Embryonic facial prominence (tissue), 1 donor: ENCODE results near the gene BCAP29.
"Not testable (repeated sequence)": the region's sequence is repeated elsewhere in the genome, so short reads cannot be mapped to it uniquely, and the experiment has no call there.

Source experiments
- DNase-seq: peaks from one replicate; pipeline ENCODE4 v3.0.0-alpha.2; 2016; ENCODE audit errors: extremely low spot score

Gene BCAP29, protein sequence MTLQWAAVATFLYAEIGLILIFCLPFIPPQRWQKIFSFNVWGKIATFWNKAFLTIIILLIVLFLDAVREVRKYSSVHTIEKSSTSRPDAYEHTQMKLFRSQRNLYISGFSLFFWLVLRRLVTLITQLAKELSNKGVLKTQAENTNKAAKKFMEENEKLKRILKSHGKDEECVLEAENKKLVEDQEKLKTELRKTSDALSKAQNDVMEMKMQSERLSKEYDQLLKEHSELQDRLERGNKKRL

DNA sequence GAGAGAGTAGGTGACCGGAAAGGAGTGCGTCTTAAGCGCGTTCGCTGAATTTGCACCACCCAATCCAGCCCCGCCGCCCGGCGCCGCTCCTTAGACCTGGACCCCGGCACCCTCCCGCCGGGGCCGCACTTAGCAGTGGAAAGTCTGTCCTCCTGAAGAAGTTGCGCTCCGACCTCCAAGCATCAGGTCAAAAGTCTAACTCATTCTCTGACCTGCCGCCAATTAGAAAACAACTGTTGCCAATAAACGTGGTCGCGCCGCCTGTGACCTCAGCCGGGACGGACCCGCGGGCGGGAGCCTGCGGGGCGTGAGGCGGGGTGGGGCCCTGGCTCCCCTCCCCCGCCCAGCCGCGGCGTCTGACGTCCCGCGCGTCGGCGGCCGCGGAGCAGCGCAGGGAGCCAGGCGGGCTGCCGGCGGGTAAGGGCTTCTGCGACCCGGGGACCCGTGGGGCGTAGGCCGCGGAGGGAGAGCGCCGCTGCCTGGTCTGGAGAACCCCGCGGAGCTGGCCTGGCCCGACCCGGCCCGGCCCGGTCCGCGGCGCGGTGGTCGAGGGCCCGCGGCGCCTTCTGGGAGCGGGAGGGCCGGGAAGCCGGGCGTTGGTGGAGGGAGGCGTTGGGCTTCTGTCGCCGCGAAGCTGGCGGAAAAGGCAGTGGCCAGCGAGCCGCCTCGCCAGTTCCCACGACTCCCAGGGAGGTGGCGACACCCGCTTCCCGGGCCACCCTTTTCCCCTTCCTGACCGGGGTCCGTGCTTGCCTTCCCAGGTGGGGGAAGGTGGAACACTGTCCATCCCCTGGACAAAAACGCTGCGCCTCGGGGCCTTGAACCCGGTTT, at the start of gene BCAP29:
TSS of gene BCAP29 (plus strand) at position 362 of the 831 bp plus-strand sequence. CDS start 527 bp downstream, outside the sequence.
- no peak for DNase-seq

DNA sequence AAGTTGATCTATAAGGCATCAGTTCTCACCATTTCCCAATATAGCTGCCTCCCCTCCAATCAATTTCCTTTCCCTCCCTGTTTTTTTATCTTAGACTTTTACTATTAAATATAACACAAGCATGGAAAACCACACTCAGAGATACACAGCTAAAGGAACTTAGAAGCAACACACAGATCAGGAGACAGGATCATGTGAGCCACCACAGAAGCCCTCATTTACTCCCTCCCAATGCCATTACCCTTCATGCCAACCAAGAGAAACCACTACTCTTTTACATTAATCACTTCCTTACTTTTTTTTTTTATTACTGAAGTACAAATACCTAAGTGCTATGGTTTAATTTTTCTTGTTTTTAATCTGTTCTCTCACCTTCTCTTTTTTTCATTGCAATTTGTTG, 49.3 kb upstream of the BCAP29 start:
- DNase-seq = no peak

DNA sequence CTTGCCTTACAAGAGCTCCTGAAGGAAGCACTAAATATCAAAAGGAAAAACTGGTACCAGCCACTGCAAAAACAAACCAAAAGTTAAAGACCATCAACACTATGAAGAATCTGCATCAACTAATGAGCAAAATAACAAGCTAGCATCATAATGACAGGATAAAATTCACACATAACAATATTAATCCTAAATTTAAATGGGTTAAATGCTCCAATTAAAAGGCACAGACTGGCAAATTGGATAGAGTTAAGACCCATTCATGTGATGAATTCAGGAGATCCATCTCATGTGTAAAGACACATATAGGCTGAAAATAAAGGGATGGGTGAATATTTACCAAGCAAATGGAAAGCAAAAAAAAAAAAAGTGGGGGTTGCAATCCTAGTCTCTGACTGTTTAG, 45.9 kb upstream of the BCAP29 start:
- no peak for DNase-seq

DNA sequence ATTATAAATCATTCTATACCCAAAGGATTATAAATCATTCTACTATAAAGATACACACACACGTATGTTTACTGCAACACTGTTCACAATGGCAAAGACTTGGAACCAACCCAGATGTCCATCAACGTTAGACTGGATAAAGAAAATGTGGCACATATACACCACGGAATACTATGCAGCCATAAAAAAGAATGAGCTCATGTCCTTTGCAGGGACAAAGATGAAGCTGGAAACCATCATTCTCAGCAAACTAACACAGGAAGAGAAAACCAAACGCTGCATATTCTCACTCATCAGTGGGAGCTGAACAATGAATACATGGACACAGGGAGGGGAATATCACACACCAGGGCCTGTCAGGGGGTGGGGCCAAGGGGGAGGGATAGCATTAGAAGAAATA, 42.8 kb upstream of the BCAP29 start:
- not testable (repeated sequence) for DNase-seq

DNA sequence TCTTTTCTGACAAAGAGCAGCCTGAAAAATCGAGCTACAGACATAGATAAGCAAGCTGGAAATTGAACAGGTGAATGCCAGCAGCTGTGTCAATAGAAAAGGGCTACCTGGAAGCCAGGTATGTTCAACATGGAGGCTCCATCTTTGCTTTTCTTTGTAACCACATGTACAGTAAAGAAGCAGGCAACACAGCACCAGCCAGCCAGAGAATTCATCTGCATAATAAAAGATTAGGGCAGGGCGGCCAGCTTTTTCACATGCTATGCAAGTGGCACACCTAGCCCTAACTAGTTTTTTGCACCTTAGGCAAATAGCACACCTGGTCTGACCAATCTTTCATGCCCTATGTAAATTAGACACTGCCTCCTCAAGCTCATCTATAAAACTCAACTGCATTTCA, 42.0 kb upstream of the BCAP29 start:
- no peak for DNase-seq

DNA sequence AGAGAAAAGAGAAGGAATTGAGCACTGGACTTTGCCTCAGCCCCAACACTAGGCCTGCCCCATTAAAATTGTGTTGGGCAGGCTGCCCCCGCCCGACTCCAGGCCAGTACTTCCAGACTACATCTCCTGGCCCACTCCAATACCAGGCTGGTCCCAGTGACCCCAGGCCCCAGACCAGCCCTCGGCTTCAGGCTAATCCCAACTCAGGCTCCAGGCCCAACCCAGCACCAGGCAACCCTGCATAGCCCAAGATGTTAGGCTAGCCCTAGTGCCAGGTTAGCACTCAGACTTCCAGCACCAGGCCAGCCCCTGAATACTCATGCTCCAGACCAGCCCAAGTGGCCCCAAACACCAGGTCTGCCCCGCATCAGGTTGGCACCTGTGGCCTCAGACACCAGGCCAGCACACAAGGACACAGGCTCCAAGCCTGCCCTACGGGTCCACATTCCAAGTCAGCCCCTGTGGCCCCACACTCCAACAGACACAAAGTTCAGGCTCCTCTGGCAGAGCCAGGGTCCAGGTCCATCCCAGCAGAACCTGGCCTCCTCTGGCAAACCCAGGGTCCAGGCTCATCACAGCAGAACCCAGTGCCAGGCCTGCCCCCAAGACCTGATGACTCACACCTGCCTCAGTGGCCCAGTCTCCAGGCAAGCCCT, 36.6 kb upstream of the BCAP29 start:
- no peak for DNase-seq

DNA sequence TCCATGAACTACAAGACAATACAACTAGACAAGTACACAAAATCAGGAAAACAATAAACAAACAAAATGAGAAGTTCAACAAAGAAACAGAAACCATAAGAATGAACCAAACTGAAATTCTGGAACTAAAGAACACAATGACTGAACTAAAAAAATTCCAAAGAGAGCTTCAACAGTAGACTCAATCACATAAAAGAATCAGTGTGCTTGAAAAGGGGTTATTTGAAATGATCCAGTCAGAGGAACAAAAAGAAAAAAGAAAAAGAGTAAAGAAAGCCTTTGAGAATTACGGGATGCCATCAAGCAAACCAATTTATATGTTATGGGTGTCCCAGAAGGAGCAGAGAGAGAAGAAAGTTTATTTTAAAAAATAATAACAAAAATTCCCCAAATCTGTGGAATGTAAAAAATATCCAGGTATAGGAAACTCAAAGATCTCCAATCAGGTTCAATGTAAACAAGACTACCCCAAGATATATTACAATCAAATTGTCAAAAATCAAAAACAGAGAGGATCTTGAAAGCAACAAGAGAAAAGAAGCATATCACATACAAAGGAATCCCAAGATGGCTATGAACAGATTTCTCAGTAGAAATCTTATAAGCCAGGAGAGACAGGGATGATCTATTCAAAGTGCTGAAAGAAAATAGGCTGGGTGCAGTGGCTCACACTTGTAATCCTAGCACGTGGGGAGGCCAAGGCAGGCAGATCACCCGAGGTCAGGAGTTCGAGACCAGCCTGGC, 35.0 kb upstream of the BCAP29 start:
- DNase-seq = no peak

DNA sequence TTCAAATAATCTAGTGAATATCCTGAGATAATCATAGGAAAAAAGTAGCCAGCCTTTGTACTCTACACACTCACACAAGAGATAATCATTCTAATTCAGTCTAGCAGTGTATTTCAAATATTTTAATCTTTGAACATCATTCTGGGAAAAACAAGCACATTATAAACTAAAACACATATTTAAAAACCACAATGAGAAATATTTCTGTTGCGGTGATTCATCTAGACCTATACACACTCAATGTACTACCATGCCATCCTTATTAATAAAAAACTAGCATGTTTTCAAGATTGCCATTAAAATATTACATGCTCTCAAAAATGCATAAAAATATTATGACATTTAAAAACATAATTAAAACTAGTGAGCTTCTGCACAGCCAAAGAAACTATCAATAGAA, 28.1 kb upstream of the BCAP29 start:
- no peak for DNase-seq

DNA sequence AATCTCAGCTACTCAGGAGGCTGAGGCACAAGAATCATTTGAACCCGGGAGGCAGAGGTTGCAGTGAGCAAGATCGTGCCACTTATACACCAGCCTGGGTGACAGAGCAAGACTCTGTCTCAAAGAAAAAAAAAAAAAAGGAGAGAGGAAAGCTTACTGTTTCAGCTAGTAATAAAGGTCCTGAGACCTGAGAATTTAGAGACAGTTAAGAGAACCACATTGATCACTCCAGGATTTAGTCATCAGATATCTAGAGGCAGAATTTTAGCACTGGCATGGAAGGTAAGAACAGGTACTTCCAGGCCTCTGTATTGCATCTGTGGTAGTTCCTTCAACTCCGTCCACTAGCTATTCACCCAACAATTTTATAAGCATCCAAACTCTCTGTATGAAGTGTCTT, 24.2 kb upstream of the BCAP29 start:
- no peak for DNase-seq

DNA sequence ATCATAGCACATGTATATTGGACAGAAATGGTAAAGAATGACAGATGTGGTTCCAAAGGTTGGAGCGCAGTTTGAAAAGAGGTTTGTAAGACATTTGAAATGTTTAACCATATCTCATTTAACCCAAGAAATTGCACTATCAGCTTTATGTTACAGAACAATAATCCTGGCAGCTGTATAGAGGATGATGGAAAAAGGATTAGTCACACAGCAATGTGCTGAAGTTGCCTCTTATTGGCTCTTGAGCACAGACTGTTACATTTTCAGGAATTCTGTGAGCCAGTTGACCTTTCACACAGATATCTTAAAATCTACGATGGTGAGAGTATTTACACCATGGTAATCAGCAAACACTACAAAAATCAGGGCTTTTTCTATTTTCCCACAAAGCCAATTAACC, 20.2 kb upstream of the BCAP29 start:
- DNase-seq = no peak

DNA sequence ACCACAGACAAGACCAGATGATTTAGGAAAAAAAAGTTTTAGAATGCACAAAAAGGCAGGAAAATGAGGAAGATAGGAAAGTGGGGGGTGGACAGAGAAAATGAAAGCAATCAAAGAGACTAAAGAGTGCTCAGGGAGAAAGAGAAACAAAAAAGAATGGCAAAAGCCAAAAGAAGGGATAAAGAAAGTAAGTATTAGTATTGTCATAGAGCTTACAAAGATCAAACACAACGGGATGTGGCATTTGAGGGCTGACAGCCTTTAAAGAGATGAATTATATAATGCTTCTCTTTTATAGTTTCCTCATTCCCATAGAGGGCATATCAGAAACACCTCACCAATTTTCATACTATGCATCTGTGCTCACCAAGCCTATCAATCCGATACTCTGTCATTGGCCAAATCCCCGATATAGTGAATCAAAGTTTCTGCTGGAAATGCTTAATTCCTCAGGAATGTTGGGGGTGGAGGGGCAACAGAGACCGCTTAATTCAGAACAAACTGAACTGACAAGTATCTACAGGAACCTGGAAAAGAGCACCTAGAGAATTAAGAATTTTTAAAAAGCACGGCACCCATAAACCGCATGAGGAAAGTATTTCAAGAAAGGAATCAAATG, 19.0 kb upstream of the BCAP29 start:
- no peak for DNase-seq

DNA sequence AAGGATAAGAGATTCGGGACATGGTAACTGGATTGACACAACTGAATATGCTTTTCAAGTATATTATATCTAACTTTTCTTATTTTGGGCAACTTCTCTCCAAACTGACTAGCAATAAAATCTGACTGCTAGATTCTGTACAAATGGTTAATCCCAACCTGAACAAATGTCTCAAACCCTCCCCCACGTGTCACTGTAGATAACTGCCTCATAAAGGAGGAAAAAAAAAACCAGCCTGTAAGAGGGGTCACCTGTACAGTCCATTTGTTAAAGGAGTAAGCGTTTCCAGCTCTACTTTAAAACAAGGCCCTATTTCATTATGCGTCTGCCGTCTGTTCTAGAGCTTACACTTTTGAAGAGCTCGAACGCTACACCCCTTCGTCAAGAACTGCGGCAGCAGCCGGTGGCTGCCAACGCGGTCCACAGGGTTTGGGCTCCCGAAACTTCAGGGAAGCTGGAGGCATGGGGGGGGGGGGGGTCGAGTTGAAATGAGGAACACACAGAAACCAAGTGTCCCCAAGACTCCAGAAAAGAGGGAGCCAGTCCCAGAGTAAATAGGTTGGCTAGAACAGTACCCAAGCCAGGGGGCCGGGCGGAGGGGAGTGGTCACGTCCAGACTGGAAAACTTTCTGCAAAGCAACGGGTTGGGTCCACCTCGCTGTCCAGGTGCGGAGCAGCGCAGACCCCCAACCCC, 16.8 kb upstream of the BCAP29 start:
- DNase-seq = peak; percentile 34

DNA sequence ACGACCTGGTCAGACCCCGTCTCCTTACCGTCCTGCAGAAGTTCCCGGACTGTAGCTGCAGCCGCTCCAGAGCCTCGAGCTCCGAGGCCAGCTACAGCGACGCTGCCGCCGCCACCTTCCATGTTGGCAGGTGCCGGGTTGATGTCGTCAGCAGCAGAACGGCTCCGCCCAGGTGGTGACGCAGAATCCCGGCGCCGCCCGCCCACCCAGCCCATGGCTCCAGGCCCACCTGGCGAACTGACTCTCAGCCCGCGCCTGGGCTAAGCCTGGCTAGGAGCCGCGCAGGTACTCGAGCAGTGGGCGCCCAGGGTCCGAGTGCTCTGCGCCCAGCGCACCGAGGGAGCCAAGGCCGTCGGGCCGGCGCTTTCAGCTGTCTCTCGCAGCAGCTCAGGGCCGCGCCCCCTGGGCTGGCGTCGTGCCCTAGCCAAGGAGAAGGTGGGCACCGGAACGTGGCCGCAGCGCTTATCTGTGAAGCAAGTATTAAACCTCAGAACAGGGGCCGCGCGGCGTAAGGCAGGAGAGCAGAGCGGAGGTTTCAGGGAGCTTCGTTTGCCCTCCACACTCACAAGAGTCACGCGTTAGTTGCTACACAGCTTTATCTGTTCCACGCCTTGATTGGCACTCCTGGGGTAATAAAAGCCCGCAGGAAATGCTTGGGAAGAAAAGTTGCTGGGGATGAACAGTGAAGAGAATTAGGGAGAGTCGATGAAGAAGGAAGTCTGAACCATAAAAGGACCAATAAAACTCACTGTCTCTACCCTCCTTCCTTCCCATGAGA, 16.1 kb upstream of the BCAP29 start, which contains the start of the genes COG5 and DUS4L:
TSS of gene COG5 (minus strand) at position 146 of the 778 bp plus-strand sequence. CDS start at position 122, 24 bp downstream.
TSS of gene DUS4L (plus strand) at position 197 of the 778 bp plus-strand sequence. CDS start 3,100 bp downstream, outside the sequence.
- DNase-seq = peak; percentile 84

DNA sequence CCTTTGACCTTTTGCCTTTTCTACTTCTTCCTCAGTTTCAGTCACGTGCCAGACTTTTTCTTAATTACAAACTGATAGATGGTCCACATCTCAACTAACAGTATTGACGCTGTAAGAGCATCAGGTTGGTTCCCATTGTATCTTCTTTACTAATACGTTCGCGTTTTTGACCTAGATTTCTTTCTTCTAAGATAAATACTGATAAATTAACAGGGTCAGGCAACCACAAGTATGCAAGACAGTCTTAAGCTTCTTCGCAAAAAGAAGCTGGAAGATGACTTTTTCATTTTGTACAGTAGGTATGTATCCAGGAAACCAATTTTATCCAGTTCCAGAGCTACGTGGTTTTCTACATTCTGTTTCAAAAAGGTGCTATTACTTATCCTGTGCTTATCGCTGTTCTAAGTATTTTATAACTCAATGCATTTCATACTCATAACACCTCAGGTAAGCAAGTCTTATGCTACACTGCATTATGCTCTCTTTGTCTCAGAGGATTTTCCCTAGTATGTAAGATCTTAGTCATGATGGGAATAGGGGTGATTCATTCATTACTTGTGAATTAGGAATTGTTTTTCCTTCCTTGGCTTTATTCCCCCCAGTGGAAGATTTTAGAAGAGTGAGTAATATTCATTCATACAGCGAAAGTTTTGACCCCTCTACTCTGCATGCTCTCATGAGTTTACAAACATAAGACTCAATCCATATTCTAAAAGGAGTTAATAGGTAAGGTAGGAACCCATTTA, 15.3 kb upstream of the BCAP29 start:
- no peak for DNase-seq

DNA sequence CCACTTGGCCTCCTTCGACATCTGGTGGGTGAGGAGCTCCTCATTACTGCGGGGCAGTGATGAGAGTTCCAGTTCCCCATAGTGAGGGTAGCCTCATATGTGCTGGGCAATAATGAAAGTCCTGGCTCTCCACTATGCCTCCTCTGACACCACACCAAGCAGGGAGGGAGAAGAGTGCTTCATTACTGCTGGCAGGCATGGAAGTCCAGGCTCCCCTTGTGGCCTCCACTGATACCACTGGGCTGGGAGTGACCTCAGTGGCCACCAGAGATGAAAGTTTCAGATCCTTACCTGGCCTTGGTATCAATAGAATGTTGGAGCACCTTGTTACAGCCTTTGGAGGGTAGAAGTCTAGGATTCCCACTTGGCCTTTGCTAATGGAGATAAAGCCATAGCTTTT, 9.7 kb upstream of the BCAP29 start:
- no peak for DNase-seq

DNA sequence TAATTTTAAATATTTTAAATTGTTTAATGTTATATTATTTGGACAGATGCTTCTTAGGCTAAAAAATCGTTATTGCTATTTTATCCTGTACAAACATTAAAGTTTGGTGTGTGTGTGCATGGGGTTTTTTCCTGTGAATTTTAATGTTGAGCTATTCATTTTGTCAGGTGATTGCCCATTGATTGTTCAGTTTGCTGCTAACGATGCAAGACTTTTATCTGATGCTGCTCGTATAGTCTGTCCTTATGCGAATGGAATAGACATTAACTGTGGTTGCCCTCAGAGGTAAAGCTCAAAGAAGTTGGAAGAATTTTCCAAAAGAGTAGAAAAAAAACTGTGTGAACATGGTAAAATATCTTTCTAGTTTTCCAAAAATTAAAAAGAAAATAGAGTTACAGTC, 6.5 kb upstream of the BCAP29 start:
- no peak for DNase-seq

DNA sequence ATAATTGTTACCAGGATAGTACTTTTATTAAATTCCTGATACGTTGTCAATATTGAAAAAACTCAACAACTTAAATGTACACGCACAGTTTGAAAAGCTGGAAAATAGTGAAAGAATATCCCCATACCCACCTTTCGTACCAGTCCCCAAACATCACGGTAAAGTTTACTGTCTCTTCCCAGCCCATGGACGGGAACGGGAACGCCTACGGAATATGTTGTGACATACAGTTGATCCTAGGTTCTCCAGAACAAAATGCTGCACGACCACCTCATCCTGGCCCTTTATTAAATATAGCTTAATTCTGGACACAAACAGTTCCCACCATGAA, 527 bp upstream of the BCAP29 start:
- no peak for DNase-seq

DNA sequence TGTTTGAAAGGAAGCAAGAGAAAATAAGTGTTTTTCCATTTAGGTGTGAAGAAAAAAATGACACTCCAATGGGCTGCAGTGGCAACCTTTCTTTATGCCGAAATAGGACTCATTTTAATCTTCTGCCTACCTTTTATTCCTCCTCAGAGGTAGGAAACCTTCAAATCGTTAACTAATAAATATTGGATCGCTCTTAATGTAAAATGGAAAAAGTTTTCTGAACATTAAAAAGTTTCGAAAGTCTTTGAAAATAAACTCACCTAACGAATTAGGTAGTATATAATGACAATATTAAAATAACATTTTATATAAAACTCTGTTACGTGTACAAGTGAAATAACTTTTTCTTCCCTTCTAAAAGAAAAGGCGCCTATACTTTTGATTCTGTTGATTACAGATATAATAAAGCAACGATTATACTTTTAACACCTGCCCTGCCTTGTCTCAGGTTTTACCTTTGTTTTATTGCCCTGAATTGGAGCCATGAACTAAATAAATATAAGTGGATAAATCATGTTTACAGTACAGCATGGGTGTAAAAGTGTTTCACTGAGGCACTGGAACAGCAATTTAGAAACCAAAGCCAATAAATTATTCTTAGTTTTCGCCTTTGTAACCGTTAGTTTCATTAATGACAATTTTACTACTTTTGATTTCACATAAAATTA, 804 bp downstream of the BCAP29 start:
- DNase-seq = no peak
